Measurements from ENCODE around the gene SORCS2.

DNA sequence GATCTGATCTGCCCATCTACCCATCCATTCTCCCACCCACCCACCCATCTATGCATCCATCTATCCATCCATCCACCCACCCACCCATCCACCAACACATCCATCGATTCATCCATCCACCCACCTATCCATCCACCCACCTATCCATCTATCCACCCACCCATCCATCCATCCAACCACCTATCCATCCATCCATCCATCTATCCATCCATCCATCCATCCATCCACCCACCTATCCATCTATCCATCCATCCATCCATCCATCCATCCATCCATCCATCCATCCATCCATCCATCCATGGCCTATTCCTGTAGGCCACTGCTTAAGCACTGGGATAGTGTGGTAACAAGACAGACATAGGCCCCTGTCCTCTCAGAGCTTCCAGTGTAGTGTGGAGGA is 69.8 kb downstream of the SORCS2 start:
- TF ChIP-seq, protein P1, sequence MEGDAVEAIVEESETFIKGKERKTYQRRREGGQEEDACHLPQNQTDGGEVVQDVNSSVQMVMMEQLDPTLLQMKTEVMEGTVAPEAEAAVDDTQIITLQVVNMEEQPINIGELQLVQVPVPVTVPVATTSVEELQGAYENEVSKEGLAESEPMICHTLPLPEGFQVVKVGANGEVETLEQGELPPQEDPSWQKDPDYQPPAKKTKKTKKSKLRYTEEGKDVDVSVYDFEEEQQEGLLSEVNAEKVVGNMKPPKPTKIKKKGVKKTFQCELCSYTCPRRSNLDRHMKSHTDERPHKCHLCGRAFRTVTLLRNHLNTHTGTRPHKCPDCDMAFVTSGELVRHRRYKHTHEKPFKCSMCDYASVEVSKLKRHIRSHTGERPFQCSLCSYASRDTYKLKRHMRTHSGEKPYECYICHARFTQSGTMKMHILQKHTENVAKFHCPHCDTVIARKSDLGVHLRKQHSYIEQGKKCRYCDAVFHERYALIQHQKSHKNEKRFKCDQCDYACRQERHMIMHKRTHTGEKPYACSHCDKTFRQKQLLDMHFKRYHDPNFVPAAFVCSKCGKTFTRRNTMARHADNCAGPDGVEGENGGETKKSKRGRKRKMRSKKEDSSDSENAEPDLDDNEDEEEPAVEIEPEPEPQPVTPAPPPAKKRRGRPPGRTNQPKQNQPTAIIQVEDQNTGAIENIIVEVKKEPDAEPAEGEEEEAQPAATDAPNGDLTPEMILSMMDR (IDR thresholded peaks at IDR 0.05) = no peak
- no peak for TF ChIP-seq POLR2A (IDR thresholded peaks at IDR 0.05)

All from breast epithelium (tissue), 3 donors.